ENCODE measurements around the gene MBP. TPM values are rescaled to one million over a fixed set of nuclear protein-coding genes. Genes with fewer than 3 reads are reported as not detected.

Gene MBP
- total and polyA plus RNA-seq, 10 of the 15 experiments (the other 5 are each of a cell fraction or from before 2014, with no cell fraction given), result 12.2 to 67.8 (median 42.1) TPM

DNA sequence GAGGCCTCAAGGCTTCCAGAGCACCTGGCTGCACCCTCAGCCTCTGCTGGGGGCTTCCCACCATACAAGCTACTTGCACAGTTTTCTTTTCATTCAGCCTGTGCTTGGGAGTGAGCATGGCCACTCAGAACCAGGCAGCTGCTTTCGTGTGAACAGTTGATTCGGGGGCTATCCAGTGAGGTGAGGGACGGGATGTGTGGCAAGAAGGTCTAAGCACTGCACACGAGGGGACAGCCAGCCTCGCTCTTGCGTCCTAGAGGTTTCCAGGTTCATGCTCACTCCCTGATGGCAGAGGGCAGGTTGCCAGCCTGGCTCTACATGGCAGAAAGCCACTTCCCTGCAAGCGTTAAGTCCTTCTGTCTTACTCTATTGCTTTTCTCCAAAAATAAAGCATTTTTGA lies 146.2 kb downstream of the MBP start (continued):
- TF ChIP-seq PAX8 (IDR thresholded peaks at IDR 0.05), result no peak

- no peak for ATAC-seq
- WGBS (ENCODE audit: insufficient coverage, insufficient replicate concordance, low lambda C conversion rate, missing lambda C conversion rate), result 85% methylated on average over 6 of the region's 9 CpGs
- H3K4me3 ChIP-seq, result no peak overlapping the region
- no peaks in the 10 kb centered on the region for H4K20me1 ChIP-seq (ENCODE audit: control insufficient read depth, insufficient read depth)
- no peaks in the 10 kb centered on the region for H3K9me3 ChIP-seq (replicated peaks; ENCODE audit: control insufficient read depth, insufficient read depth, low read length)
- FAIRE-seq, result no peak
- H3K27me3 ChIP-seq (replicated peaks in 1 of 2; ENCODE audit: control insufficient read depth in 2 of 2, insufficient read depth in 2 of 2, low read length in 1 of 2), result no peaks in the 10 kb centered on the region
- no peaks in the 10 kb centered on the region for H3K36me3 ChIP-seq (ENCODE audit: control insufficient read depth in 2 of 2, insufficient read depth in 2 of 2, low read length in 1 of 2)
- H3K4me1 ChIP-seq (ENCODE audit: control insufficient read depth, insufficient read depth, low read length), result peaks cover 25% of the 10 kb centered on the region
- no TSS peak for BruUV-seq (replicated peaks)
- CTCF ChIA-PET, result interaction anchor here (0.9 to 12.7 kb wide), 9 partner anchors 10 to 225 kb away, joined by 3 to 236 read pairs (median 48); no protein-coding TSS in a partner anchor
- H3K79me2 ChIP-seq (ENCODE audit: control insufficient read depth, insufficient read depth, low read length), result no peaks in the 10 kb centered on the region
- SMC1A ChIA-PET (ENCODE audit: uncharacterized antibody, unreplicated experiment), result interaction anchor here (1.3 to 7.6 kb wide), 3 partner anchors 24 to 183 kb away, joined by 5 to 140 read pairs (median 97); no protein-coding TSS in a partner anchor
- in situ Hi-C loops (cut with MboI) (loop anchor here (10.0 kb wide), 1 partner anchor 181 kb away; no protein-coding TSS in a partner anchor), intact Hi-C loops (cut with micrococcal nuclease; ENCODE audit: unreplicated experiment) (no loop called here)
- POLR2A ChIA-PET, result interaction anchor here (0.6 to 1.8 kb wide), 2 partner anchors 109 to 183 kb away, joined by 3 to 4 read pairs; no protein-coding TSS in a partner anchor
- no peak for TF ChIP-seq ZNF687 (IDR thresholded peaks at IDR 0.05)
- TF ChIP-seq SMAD5 (IDR thresholded peaks at IDR 0.05; ENCODE audit: low read depth), result no peak
- no peak for TF ChIP-seq STAT3 (IDR thresholded peaks at IDR 0.05; ENCODE audit: low read depth, low read length)
- TF ChIP-seq PAX8 (IDR thresholded peaks at IDR 0.05), result no peak
- no peak for TF ChIP-seq TBL1XR1 (IDR thresholded peaks at IDR 0.05; ENCODE audit: low read depth, low read length)
- DNase-seq (ENCODE audit: low read depth, low spot score), result no peak
- H3K9ac ChIP-seq (ENCODE audit: control insufficient read depth, insufficient read depth, low read length), result no peak overlapping the region
- RAD21 ChIA-PET (ENCODE audit: unreplicated experiment), result no interaction called here
- no peak overlapping the region for H2AFZ ChIP-seq (ENCODE audit: control insufficient read depth, low read depth, low read length)
- H3K4me2 ChIP-seq (ENCODE audit: control insufficient read depth, insufficient read depth), result no peak overlapping the region
- H3K27ac ChIP-seq (ENCODE audit: control insufficient read depth, insufficient read depth), result no peak overlapping the region
These were observed 146.7 kb downstream of the MBP start for GRCh38 chr18:76985951-76986236.

Data from GM12878 (cell line).